Measurements from ENCODE around the gene TMEM175. TPM values are rescaled to one million over a fixed set of nuclear protein-coding genes. Genes with fewer than 3 reads are reported as not detected.

The TMEM175 gene
- total RNA-seq, 2 donors from 2014 or later, result 20.2 to 24.0 TPM

GRCh38 chr4:945274-946102 lies 13.2 kb downstream of the TMEM175 start:
- H3K4me1 ChIP-seq, result peaks cover 0 to 4% of the 10 kb centered on the region in 2 donors
- DNase-seq (ENCODE audit: low spot score), result no peak
- TF ChIP-seq, protein P1, sequence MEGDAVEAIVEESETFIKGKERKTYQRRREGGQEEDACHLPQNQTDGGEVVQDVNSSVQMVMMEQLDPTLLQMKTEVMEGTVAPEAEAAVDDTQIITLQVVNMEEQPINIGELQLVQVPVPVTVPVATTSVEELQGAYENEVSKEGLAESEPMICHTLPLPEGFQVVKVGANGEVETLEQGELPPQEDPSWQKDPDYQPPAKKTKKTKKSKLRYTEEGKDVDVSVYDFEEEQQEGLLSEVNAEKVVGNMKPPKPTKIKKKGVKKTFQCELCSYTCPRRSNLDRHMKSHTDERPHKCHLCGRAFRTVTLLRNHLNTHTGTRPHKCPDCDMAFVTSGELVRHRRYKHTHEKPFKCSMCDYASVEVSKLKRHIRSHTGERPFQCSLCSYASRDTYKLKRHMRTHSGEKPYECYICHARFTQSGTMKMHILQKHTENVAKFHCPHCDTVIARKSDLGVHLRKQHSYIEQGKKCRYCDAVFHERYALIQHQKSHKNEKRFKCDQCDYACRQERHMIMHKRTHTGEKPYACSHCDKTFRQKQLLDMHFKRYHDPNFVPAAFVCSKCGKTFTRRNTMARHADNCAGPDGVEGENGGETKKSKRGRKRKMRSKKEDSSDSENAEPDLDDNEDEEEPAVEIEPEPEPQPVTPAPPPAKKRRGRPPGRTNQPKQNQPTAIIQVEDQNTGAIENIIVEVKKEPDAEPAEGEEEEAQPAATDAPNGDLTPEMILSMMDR (IDR thresholded peaks at IDR 0.05), result no peak
- no peak overlapping the region for H3K27ac ChIP-seq
- no peaks in the 10 kb centered on the region for H3K27me3 ChIP-seq
- no peak overlapping the region for H3K4me3 ChIP-seq
- no peaks in the 10 kb centered on the region for H3K36me3 ChIP-seq
- H3K9me3 ChIP-seq, result no peaks in the 10 kb centered on the region

DNA sequence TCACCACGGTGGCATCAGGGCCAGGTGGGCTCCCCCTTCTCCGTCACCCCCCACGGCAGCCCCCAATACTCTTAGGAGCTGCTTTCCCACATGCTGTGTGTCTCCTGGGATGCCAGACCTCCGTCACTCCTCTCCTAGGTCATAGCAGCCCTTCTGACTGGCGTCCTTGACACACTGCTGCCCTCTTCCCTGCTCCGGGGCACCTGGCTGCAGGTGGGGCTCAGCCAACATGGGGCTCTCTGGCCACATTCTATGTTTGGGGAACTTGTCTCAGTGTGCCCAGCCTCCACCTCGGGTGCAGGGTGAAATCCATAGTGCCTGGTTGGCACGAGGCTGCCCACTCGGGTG lies 13.8 kb downstream of the TMEM175 start:
- Histone ChIP-seq H3K4me1 (peaks cover 0 to 4% of the 10 kb centered on the region in 2 donors), H3K9me3 (no peaks in the 10 kb centered on the region), H3K27ac (no peak overlapping the region), H3K4me3 (no peak overlapping the region), H3K36me3 (peaks cover under 1% of the 10 kb centered on the region), H3K27me3 (no peaks in the 10 kb centered on the region)
- TF ChIP-seq, protein P1 (IDR thresholded peaks at IDR 0.05), result no peak
- no peak for DNase-seq (ENCODE audit: low spot score)

DNA sequence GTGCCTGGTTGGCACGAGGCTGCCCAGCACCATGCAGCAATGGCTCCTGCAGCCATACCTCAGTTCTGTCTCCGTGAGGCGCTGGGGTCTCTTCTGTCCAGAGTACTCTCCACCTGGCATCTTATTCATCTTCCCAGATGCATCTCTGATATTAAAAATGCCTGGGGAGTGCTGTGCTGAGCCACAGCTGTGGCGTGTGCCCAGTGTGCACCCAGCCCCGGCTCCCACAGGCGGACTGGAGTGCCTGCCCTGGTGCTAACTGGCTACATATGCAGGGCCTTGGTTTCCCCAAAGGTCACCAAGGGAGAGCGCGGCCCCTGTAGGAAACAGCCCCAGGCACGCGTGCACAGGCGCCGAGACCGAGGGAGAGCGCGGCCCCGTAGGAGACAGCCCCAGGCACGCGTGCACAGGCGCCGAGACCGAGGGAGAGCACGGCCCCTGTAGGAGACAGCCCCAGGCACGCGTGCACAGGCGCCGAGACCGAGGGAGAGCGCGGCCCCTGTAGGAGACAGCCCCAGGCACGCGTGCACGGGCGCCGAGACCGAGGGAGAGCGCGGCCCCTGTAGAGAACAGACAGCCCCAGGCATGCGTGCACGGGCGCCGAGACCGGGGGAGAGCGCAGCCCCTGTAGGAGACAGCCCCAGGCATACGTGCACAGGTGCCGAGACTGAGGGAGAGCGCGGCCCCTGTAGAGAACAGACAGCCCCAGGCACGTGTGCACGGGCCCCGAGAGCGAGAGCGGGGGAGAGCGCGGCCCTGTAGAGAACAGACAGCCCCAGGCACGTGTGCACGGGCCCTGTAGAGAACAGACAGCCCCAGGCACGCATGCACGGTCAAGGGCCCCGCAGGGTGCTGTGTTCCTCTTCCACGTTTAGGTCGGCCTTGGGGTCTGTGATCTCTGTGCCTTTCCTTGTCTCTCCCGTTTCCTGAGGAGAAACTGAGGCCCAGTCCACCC lies 14.5 kb downstream of the TMEM175 start:
- Histone ChIP-seq H3K27ac (no peak overlapping the region), H3K9me3 (no peaks in the 10 kb centered on the region), H3K27me3 (no peaks in the 10 kb centered on the region), H3K36me3 (peaks cover 7% of the 10 kb centered on the region), H3K4me1 (peaks cover 0 to 4% of the 10 kb centered on the region in 2 donors), H3K4me3 (no peak overlapping the region)
- no peak for DNase-seq (ENCODE audit: low spot score)
- TF ChIP-seq, protein P1 (IDR thresholded peaks at IDR 0.05), result no peak

DNA sequence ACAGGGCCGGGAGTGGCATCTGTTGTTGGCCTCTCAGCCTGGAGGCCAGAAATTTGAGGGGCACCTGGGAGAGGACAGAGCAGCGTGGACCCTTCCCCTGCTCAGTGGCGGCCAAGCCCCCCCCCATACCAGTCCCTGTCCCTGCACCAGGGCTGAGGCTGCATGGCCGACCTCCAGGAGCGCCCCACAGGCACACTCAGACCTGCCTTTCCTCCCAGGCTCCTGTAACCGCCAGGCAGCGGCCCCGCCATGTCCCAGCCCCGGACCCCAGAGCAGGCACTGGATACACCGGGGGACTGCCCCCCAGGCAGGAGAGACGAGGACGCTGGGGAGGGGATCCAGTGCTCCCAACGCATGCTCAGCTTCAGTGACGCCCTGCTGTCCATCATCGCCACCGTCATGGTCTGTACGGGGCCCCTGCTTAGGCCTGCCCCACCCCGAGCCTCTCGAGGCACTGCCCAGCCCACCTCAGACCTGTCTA lies 15.3 kb downstream of the TMEM175 start:
- no peak for DNase-seq (ENCODE audit: low spot score)
- H3K4me3 ChIP-seq, result no peak overlapping the region
- no peaks in the 10 kb centered on the region for H3K27me3 ChIP-seq
- H3K4me1 ChIP-seq, result peaks cover 0 to 4% of the 10 kb centered on the region in 2 donors
- peaks cover 8% of the 10 kb centered on the region for H3K36me3 ChIP-seq
- TF ChIP-seq, protein P1 (IDR thresholded peaks at IDR 0.05), result no peak
- no peak overlapping the region for H3K27ac ChIP-seq
- no peaks in the 10 kb centered on the region for H3K9me3 ChIP-seq

- no peak for DNase-seq (ENCODE audit: low spot score)
These were observed 16.1 kb downstream of the TMEM175 start for GRCh38 chr4:948101-948935.

More at GRCh38 chr4:948101-948935, 16.1 kb downstream of the TMEM175 start:
- Histone ChIP-seq H3K36me3 (peaks cover 8% of the 10 kb centered on the region), H3K4me3 (no peak overlapping the region), H3K9me3 (no peaks in the 10 kb centered on the region), H3K27me3 (no peaks in the 10 kb centered on the region), H3K4me1 (peaks cover 0 to 4% of the 10 kb centered on the region in 2 donors), H3K27ac (no peak overlapping the region)
- TF ChIP-seq, protein P1 (IDR thresholded peaks at IDR 0.05), result no peak
